Measurements from ENCODE around the gene ACTR6.

GRCh38 chr12:100229876-100230275 is 29.3 kb downstream of the ACTR6 start:
- TF ChIP-seq CTCF (IDR thresholded peaks at IDR 0.05; ENCODE audit: low read depth, low read length) = no peak
- TF ChIP-seq POLR2A (IDR thresholded peaks at IDR 0.05; ENCODE audit: extremely low read depth, insufficient read length) = no peak
